ENCODE results near the gene ACBD3. TPM values are rescaled to one million over a fixed set of nuclear protein-coding genes. Genes with fewer than 3 reads are reported as not detected.

ACBD3 gene
- 21.9 and 24.0 TPM in 2 replicates for total RNA-seq

GRCh38 chr1:226186124-226187018, at the start of gene ACBD3:
ACBD3 (minus strand) TSS chr1:226186741; CDS start chr1:226186675, 66 bp downstream.

GRCh38 chr1:226223157-226223785, 36.7 kb upstream of the ACBD3 start, which contains the start of gene MIXL1:
MIXL1 (plus strand) TSS chr1:226223664; CDS start chr1:226223682, 18 bp downstream.

Other genes starting within 250 kb of the ACBD3 start
- 0.13 TPM in 1 of 2 replicates, not detected in the other for gene LEFTY2, start 245.5 kb downstream of the ACBD3 start, total RNA-seq
- 8.3 and 10.5 TPM in 2 replicates for gene SDE2, start 187.4 kb downstream of the ACBD3 start, total RNA-seq
- 245 and 363 TPM in 2 replicates for gene H3-3A, start 124.0 kb downstream of the ACBD3 start, total RNA-seq
- 0.13 and 0.16 TPM in 2 replicates for gene MIXL1, start 36.9 kb upstream of the ACBD3 start, total RNA-seq
- gene LIN9, start 122.4 kb upstream of the ACBD3 start, total RNA-seq: 1.4 and 6.8 TPM in 2 replicates
- 86.7 and 164 TPM in 2 replicates for gene PARP1, start 221.4 kb upstream of the ACBD3 start, total RNA-seq